ENCODE data around the gene REN. TPM values are rescaled to one million over a fixed set of nuclear protein-coding genes. Genes with fewer than 3 reads are reported as not detected.

The REN gene
- total and polyA plus RNA-seq, 9 of the 15 experiments (the other 6 are each of a cell fraction or from before 2014, with no cell fraction given): 1.7 to 9.9 (median 3.1) TPM

GRCh38 chr1:204116539-204116938 is 49.6 kb downstream of the REN start:
- CTCF ChIA-PET (ENCODE audit: low intra/inter-chr PET ratio): no interaction called here
- no peaks in the 10 kb centered on the region for H3K9me1 ChIP-seq (ENCODE audit: control insufficient read depth, insufficient read depth, low read length)
- 0 out of 5 replicates have a peak, but pooled peaks cover 0 to 2% of the 10 kb centered on the region in 2 experiments for H3K4me1 ChIP-seq (replicated peaks in 1 of 2; ENCODE audit: control insufficient read depth in 2 of 2, insufficient read depth in 2 of 2, low read length in 2 of 2)
- 1% methylated on average over 4 of the region's 4 CpGs for WGBS (ENCODE audit: insufficient coverage, low coverage, missing lambda C conversion rate)
- no TSS peak for BruUV-seq (replicated peaks)
- POLR2A ChIA-PET: interaction anchor here (1.1 to 1.7 kb wide), 2 partner anchors 9 to 13 kb away, joined by 3 to 4 read pairs; no protein-coding TSS in a partner anchor
- no peak overlapping the region for H3K27ac ChIP-seq (ENCODE audit: extremely low read depth, low read depth, low read length)
- H4K20me1 ChIP-seq (replicated peaks; ENCODE audit: control insufficient read depth, insufficient read depth, low read length): peaks cover 8% of the 10 kb centered on the region; the same call in 1 of the 2 replicates
- DNase-seq (ENCODE audit: extremely low read depth in 1 of 4, low spot score in 3 of 4) (no peak), ATAC-seq (no peak), FAIRE-seq (no peak)
- peaks cover 4 to 63% of the 10 kb centered on the region in 2 experiments; a peak in 3 of 5 replicates for H3K27me3 ChIP-seq (ENCODE audit: control insufficient read depth in 2 of 2, insufficient read depth in 2 of 2, low read length in 2 of 2)
- no peak overlapping the region; a peak in 1 of 4 replicates for H3K9ac ChIP-seq (ENCODE audit: insufficient read depth in 1 of 2, low read depth in 2 of 2, low read length in 2 of 2)
- H3K79me2 ChIP-seq (ENCODE audit: control insufficient read depth, insufficient read depth, low read length): no peaks in the 10 kb centered on the region
- intact Hi-C loops (cut with micrococcal nuclease): no loop called here
- H3K9me3 ChIP-seq (replicated peaks; ENCODE audit: control insufficient read depth, insufficient read depth, low read depth, low read length): no peaks in the 10 kb centered on the region
- no peak overlapping the region for H3K4me3 ChIP-seq
- no peak overlapping the region for H2AFZ ChIP-seq (ENCODE audit: low read depth, low read length)
- H3K4me2 ChIP-seq (ENCODE audit: insufficient read depth, low read length): no peak overlapping the region
- TF ChIP-seq MTA3 (IDR thresholded peaks at IDR 0.05; ENCODE audit: borderline replicate concordance): no peak
- TF ChIP-seq ATF6 (CRISPR knock-in tag; IDR thresholded peaks at IDR 0.05): no peak
- TF ChIP-seq RBM22 (IDR thresholded peaks at IDR 0.05; ENCODE audit: low read depth, low read length, poor library complexity, severe bottlenecking): no peak
- no peak for TF ChIP-seq ZNF41 (CRISPR knock-in tag; conservative IDR thresholded peaks at IDR 0.05)
- in situ Hi-C loops (cut with MboI): no loop called here
- H3K36me3 ChIP-seq (ENCODE audit: control insufficient read depth, insufficient read depth, low read length): no peaks in the 10 kb centered on the region

Measured in K562 (cell line).